ENCODE measurements around the gene PAX4. TPM values are rescaled to one million over a fixed set of nuclear protein-coding genes. Genes with fewer than 3 reads are reported as not detected.

PAX4 gene
- total and polyA plus RNA-seq, 2 of the 4 experiments (the other 2 are of a cell fraction), result not detected

DNA sequence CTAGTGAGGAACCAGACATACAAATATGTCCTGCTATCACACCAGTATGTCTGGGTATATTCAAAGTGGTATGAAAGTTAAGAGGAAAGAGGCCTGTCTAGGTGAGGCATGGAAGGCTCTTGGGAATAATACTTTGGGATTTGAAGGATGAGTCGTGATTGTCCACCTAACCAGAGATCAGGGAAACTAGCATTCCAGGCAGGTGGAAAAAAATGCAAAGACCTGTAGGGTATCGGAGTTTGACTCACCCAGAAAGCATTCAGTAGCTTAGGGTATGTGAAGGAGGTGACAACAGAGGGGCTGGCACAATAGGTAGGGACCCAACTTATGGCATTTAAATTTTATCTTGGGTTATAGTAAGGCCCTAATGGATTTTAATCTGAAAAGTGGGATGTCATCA, 31.6 kb downstream of the PAX4 start:
- peak overlapping the region; percentile 94 to 100; a peak in 2 of 4 replicates for H4K8ac ChIP-seq (ENCODE audit: low read depth in 2 of 2, low read length in 2 of 2)
- no peak overlapping the region for H2AFZ ChIP-seq (replicated peaks; ENCODE audit: low read length, poor library complexity)
- no peak overlapping the region for H3K18ac ChIP-seq (ENCODE audit: low read depth, low read length)
- H3K79me1 ChIP-seq (ENCODE audit: low read depth in 1 of 2, low read length in 2 of 2), result peaks cover 29 to 71% of the 10 kb centered on the region in 2 experiments
- H3K9me1 ChIP-seq (ENCODE audit: insufficient read depth, low read length), result peaks cover 17% of the 10 kb centered on the region
- no peak overlapping the region for H4K91ac ChIP-seq (ENCODE audit: insufficient read depth, low read depth, low read length)
- CTCF ChIA-PET, result no interaction called here
- peaks cover 35% of the 10 kb centered on the region for H4K20me1 ChIP-seq (ENCODE audit: insufficient read depth, low read length)
- H3K9me3 ChIP-seq (ENCODE audit: control insufficient read depth, insufficient read depth, low read length), result no peaks in the 10 kb centered on the region
- H3K14ac ChIP-seq (replicated peaks; ENCODE audit: low read depth, low read length), result no peak overlapping the region
- peak overlapping the region; percentile 60; the same call in 1 of the 2 replicates for H4K5ac ChIP-seq (ENCODE audit: low read depth, low read length)
- WGBS, 2 experiments (ENCODE audit: extremely low coverage in 2 of 2, insufficient read length in 1 of 2), result 90% methylated on average over 2 of the region's 2 CpGs; no CpG with 5 or more reads in 1 of the 2 experiments
- no peak overlapping the region for H3K27ac ChIP-seq (ENCODE audit: insufficient read depth, low read length)
- H3K9ac ChIP-seq (ENCODE audit: low read depth, low read length), result no peak overlapping the region
- no peak overlapping the region for H2BK5ac ChIP-seq (ENCODE audit: low read depth, low read length, poor library complexity, severe bottlenecking)
- no peak overlapping the region for H2AK9ac ChIP-seq (replicated peaks; ENCODE audit: low read depth, low read length, poor library complexity)
- dilution Hi-C loops (cut with HindIII; ENCODE audit: low sequenced_read_pairs, unreplicated experiment) (no loop called here), intact Hi-C loops (cut with micrococcal nuclease) (loop anchor here (5.0 to 10.0 kb wide), 2 partner anchors 194 to 448 kb away; partner anchors contain the start of genes LRRC4 and ZNF800), in situ Hi-C loops (cut with MboI; ENCODE audit: low sequenced_read_pairs) (no loop called here)
- TF ChIP-seq BHLHE40 (IDR thresholded peaks at IDR 0.05; ENCODE audit: low read depth, low read length) (no peak), MAZ (IDR thresholded peaks at IDR 0.05; ENCODE audit: borderline replicate concordance, low read depth, low read length) (no peak), FOS (IDR thresholded peaks at IDR 0.05; ENCODE audit: low read depth, low read length) (no peak), RFX5 (IDR thresholded peaks at IDR 0.05; ENCODE audit: low read depth, low read length) (no peak), RAD21 (IDR thresholded peaks at IDR 0.05; ENCODE audit: low read length) (no peak), CTCF (conservative IDR thresholded peaks at IDR 0.05; ENCODE audit: low read depth, low read length) (no peak), CHD1 (IDR thresholded peaks at IDR 0.05; ENCODE audit: low read depth, low read length) (no peak), RCOR1 (IDR thresholded peaks at IDR 0.05; ENCODE audit: insufficient replicate concordance, low read length) (no peak)
- H3K23ac ChIP-seq (ENCODE audit: low read depth, low read length), result no peak overlapping the region
- H3K56ac ChIP-seq (ENCODE audit: extremely low read depth, insufficient read depth, low read length), result no peak overlapping the region
- no peak overlapping the region for H3K4me3 ChIP-seq (ENCODE audit: insufficient read depth, low read depth, low read length)
- peaks cover 23% of the 10 kb centered on the region for H3K36me3 ChIP-seq (ENCODE audit: control insufficient read depth, insufficient read depth, low read length)
- H2BK120ac ChIP-seq (ENCODE audit: low read depth, low read length), result no peak overlapping the region
- H2AK5ac ChIP-seq (ENCODE audit: low read depth, low read length), result peak overlapping the region; percentile 74; the same call in 1 of the 2 replicates
- no peak for ATAC-seq (ENCODE audit: low read depth)
- no peak for DNase-seq
- no TSS peak for BruUV-seq (replicated peaks)
- H3K4ac ChIP-seq (ENCODE audit: low read depth, low read length), result peak overlapping the region; percentile 92; the same call in 1 of the 2 replicates
- no peak overlapping the region for H3K4me2 ChIP-seq (ENCODE audit: low read depth, low read length)
- H3K4me1 ChIP-seq (ENCODE audit: control insufficient read depth, insufficient read depth, low read length), result peaks cover 21% of the 10 kb centered on the region
- H2BK15ac ChIP-seq (ENCODE audit: low read depth, low read length), result no peak overlapping the region
- POLR2A ChIA-PET (ENCODE audit: unreplicated experiment), result no interaction called here
- H3K27me3 ChIP-seq (ENCODE audit: control insufficient read depth, insufficient read depth, low read length), result no peaks in the 10 kb centered on the region
- H2BK20ac ChIP-seq (ENCODE audit: low read depth, low read length), result no peak overlapping the region

All from IMR-90 (cell line).